Upper lobe of left lung (tissue), 6 donors: Measurements from ENCODE around the gene ABCG8. TPM values are rescaled to one million over a fixed set of nuclear protein-coding genes. Genes with fewer than 3 reads are reported as not detected.

Experiments used
- ATAC-seq, 2 donors: fragments of 200-7000 bp; cut with Tn5 transposase; one replicate each; pipeline ENCODE4 v1.9.1; 2022; ENCODE audit warnings: mild to moderate bottlenecking in 2 of 2, moderate library complexity in 2 of 2; ENCODE audit not compliant: low FRiP score in 2 of 2
- DNase-seq, 2 donors: peaks; one replicate each; pipeline ENCODE4 v3.0.0-alpha.2; 2019 to 2020
- H3K27ac ChIP-seq, 4 donors: fragments of 200-600 bp; sonication (generic); one replicate each; pipeline ENCODE4 v1.5.1; 2016 to 2019
- H3K27me3 ChIP-seq, 4 donors: fragments of 200-600 bp; sonication (generic); one replicate each; pipeline ENCODE4 v1.5.1; 2017 to 2019
- H3K36me3 ChIP-seq, 4 donors: fragments of 200-600 bp; sonication (generic); one replicate each; pipeline ENCODE4 v1.5.1; 2016 to 2019
- H3K4me1 ChIP-seq, 4 donors: fragments of 200-600 bp; sonication (generic); one replicate each; pipeline ENCODE4 v1.5.1; 2018 to 2019
- H3K4me3 ChIP-seq, 4 donors: fragments of 200-600 bp; sonication (generic); one replicate each; pipeline ENCODE4 v1.5.1; 2017 to 2019; ENCODE audit warnings: mild to moderate bottlenecking in 2 of 4, moderate library complexity in 1 of 4
- H3K9me3 ChIP-seq, 4 donors: fragments of 200-600 bp; sonication (generic); one replicate each; pipeline ENCODE4 v1.5.1; 2018 to 2019
- EP300 ChIP-seq, 4 donors: sonication (generic); formaldehyde crosslinking; IDR thresholded peaks; one replicate each; pipeline ENCODE4 v1.5.1; 2017; ENCODE audit warnings: antibody characterized with exemption in 4 of 4, control low read depth in 2 of 4
- POLR2A ChIP-seq, 4 donors: fragments of 450-650 bp; IDR thresholded peaks; one replicate each; pipeline ENCODE4 v1.5.1; 2016 to 2017; ENCODE audit warnings: antibody characterized with exemption in 4 of 4, mild to moderate bottlenecking in 2 of 4
- POLR2AphosphoS5 ChIP-seq, 2 donors: sonication (generic); formaldehyde crosslinking; IDR thresholded peaks; one replicate each; pipeline ENCODE4 v1.5.1; 2017; ENCODE audit warnings: antibody characterized with exemption in 2 of 2
- WGBS, 2 donors: methylation state at CpG; one replicate each; pipeline ENCODE4 v1.1.5; 2017 to 2018; 5-methylcytosine and 5-hydroxymethylcytosine counted together
- total RNA-seq, 6 donors: library from RNA; depleted of rRNA in 4 of 6; stranded (reverse); fragments of >200 nt in 4 of 6; gene quantifications; one replicate each; pipeline versions ENCODE4 v1.1.0 to v1.2.1, GENCODE V29; 2016 to 2021
- TF ChIP-seq, protein P1 (sequence below), 6 experiments: fragments of 450-650 bp in 4 of 6; fragments of 200-600 bp in 2 of 6; sonication (generic) in 2 of 6; IDR thresholded peaks; one replicate each; pipeline ENCODE4 v1.5.1; 2016 to 2019; ENCODE audit warnings: antibody characterized with exemption in 6 of 6
- donor health status: DM: no; HTN: no; CAD: no; lungs with moderate emphysema.
- donor health status: DM: no; HTN: yes; CAD: no; lungs with severe emphysema.

ABCG8 gene
- total RNA-seq, 6 donors from 2014 or later = 0.10 to 0.20 TPM; not detected in 4

DNA sequence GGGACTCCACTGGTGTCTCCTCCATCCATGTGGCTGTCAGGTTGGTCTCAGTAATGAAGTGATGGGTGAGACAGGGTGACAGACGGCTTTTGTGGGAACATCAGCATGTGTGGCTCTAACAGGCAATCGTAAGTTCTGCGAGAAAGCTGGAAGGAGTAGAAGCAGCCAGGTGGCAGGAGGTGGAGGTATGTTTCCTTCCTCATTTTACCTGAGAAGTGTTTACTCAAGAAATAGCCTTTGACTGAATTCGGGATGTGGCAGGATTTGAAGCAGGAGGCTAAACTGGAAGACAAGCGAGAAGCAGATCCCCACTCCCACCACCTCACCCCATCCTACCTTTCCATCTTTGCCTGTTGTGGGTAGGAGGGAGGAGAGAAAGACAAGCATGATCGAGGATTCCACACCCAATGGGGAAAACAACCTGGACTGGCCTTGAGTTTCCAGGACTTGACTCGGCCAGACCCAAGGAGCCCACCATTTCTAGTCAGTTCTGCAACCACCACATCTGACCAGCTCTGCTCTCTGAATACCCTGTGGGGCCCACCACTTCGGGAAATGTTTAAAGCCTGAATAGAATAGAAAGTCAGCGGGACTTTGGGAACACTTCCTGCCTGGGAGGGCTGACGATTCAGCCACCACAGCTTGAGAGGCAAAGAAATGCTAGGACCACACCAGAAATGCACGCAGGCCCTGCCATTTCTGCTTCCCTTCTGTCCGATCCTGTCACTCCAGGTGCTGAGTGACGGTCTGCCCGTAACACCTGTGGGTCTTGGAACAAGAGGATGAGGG lies 1.2 kb downstream of the ABCG8 start:
- no peak for TF ChIP-seq EP300 (IDR thresholded peaks at IDR 0.05)
- TF ChIP-seq POLR2AphosphoS5 (IDR thresholded peaks at IDR 0.05) = no peak
- TF ChIP-seq, protein P1, sequence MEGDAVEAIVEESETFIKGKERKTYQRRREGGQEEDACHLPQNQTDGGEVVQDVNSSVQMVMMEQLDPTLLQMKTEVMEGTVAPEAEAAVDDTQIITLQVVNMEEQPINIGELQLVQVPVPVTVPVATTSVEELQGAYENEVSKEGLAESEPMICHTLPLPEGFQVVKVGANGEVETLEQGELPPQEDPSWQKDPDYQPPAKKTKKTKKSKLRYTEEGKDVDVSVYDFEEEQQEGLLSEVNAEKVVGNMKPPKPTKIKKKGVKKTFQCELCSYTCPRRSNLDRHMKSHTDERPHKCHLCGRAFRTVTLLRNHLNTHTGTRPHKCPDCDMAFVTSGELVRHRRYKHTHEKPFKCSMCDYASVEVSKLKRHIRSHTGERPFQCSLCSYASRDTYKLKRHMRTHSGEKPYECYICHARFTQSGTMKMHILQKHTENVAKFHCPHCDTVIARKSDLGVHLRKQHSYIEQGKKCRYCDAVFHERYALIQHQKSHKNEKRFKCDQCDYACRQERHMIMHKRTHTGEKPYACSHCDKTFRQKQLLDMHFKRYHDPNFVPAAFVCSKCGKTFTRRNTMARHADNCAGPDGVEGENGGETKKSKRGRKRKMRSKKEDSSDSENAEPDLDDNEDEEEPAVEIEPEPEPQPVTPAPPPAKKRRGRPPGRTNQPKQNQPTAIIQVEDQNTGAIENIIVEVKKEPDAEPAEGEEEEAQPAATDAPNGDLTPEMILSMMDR (IDR thresholded peaks at IDR 0.05) = no peak
- no peak for TF ChIP-seq POLR2A (IDR thresholded peaks at IDR 0.05)
- Histone ChIP-seq H3K27ac (no peak overlapping the region), H3K4me3 (no peak overlapping the region), H3K27me3 (no peaks in the 10 kb centered on the region), H3K9me3 (no peaks in the 10 kb centered on the region), H3K4me1 (no peaks in the 10 kb centered on the region), H3K36me3 (no peaks in the 10 kb centered on the region)
- 75 to 77% methylated on average over 14 of the region's 14 CpGs for WGBS, 2 donors
- DNase-seq (no peak), ATAC-seq (no peak)

DNA sequence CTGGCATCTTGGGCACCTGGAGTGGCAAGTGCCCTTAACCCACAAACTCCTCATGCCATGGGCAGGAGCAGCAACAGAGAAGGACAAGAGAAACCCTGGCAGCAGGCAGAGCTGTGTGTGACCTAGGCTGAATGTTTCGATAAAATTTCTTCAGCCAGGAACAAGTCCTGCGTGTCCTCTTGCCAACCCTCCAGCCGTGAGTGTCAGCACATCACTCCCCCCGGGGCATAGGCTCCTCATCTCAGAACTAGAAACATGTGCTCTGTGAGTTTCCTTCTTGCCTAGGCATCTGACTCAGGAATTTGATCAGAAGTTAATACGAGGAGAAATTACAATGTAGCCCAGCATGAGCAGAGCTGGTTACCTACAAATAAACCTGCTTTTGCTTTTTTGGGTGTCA lies 2.2 kb downstream of the ABCG8 start:
- TF ChIP-seq POLR2A (IDR thresholded peaks at IDR 0.05) (no peak), POLR2AphosphoS5 (IDR thresholded peaks at IDR 0.05) (no peak), EP300 (IDR thresholded peaks at IDR 0.05) (no peak)
- TF ChIP-seq, protein P1 (IDR thresholded peaks at IDR 0.05) = no peak
- 60 to 79% methylated on average over 5 of the region's 5 CpGs for WGBS, 2 donors
- DNase-seq = no peak

DNA sequence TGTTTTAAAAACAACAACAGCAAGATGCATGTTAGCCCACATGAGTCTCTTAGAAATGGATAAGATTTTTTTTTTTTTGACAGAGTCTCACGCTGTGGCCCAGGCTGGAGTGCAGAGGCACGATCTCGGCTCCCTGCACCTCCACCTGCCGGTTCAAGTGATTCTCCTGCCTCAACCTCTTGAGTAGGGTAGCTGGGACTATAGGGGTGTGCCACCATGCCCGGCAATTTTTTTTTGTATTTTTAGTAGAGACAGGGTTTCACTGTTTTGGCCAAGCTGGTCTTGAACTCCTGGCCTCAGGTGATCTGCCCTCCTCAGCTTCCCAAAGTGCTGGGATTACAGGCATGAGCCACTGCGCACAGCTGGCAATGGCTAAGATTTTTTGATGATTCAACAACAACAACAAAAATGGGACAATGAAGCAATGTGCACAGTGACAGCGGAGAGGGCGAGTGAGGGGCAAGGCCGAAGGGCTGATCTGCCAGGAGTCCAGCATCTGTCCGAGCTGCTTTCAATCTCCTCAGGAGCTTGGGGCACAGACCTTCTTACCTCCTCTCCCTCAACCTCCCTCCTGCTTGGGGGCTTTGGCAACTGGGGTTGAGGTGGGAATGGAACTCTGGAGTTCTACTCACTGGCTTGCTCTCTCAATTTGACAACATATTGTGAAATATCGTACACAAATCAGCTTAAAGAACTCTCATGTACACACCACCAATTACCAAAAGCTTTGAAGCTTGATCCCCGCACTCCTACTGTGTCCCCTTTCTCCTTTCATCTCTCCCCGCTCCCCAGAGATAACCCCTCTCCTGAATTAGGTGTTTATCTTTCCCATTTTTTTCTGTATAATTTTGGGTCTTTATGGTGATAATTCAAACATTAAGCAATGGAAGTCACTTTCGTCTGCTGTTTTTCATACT lies 3.4 kb downstream of the ABCG8 start:
- 90 to 91% methylated on average over 14 of the region's 14 CpGs for WGBS, 2 donors
- TF ChIP-seq EP300 (IDR thresholded peaks at IDR 0.05) = no peak
- no peak for TF ChIP-seq POLR2A (IDR thresholded peaks at IDR 0.05)
- TF ChIP-seq, protein P1 (IDR thresholded peaks at IDR 0.05) = no peak
- TF ChIP-seq POLR2AphosphoS5 (IDR thresholded peaks at IDR 0.05) = no peak
- Histone ChIP-seq H3K36me3 (no peaks in the 10 kb centered on the region), H3K4me1 (no peaks in the 10 kb centered on the region), H3K9me3 (no peaks in the 10 kb centered on the region), H3K27me3 (no peaks in the 10 kb centered on the region), H3K4me3 (no peak overlapping the region), H3K27ac (no peak overlapping the region)
- no peak for ATAC-seq
- no peak for DNase-seq

More for the DNA sequence above, 2.2 kb downstream of the ABCG8 start:
- Histone ChIP-seq H3K27ac (no peak overlapping the region), H3K4me1 (no peaks in the 10 kb centered on the region), H3K36me3 (no peaks in the 10 kb centered on the region), H3K4me3 (no peak overlapping the region), H3K9me3 (no peaks in the 10 kb centered on the region), H3K27me3 (no peaks in the 10 kb centered on the region)
- ATAC-seq = no peak

DNA sequence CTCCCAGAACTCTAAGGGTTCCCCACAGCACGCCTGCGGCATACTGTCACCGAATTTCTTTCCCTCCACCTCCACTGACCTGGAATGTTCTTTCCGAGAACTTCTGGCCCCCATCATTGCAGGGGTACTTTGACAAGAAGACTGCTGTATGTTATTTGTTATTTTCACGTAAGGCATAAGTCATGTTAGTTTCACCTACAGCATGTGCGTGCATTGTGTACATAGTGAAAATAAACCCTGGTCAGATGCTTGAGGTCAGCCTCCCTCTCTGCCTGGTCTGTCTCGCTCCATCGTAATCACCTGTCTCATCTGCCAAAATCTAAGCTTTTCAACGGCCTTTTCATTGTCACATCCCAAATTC lies 4.1 kb downstream of the ABCG8 start:
- WGBS, 2 donors = 78 to 84% methylated on average over 9 of the region's 9 CpGs
- Histone ChIP-seq H3K27me3 (no peaks in the 10 kb centered on the region), H3K4me1 (no peaks in the 10 kb centered on the region), H3K27ac (no peak overlapping the region), H3K4me3 (no peak overlapping the region), H3K9me3 (no peaks in the 10 kb centered on the region), H3K36me3 (no peaks in the 10 kb centered on the region)
- DNase-seq = no peak
- no peak for ATAC-seq
- no peak for TF ChIP-seq POLR2AphosphoS5 (IDR thresholded peaks at IDR 0.05)
- TF ChIP-seq POLR2A (IDR thresholded peaks at IDR 0.05) = no peak
- TF ChIP-seq, protein P1 (IDR thresholded peaks at IDR 0.05) = no peak
- TF ChIP-seq EP300 (IDR thresholded peaks at IDR 0.05) = no peak
